UCSD-AML1 (cell line): ENCODE results near the gene ATP2A3.
A peak's percentile ranks its signal among the peaks of the same experiment; 100 is the strongest.

Experiments
- DNase-seq: peaks from one replicate; lab custom pipeline; 2025; ENCODE audit not compliant: unreplicated experiment; lab: John Stamatoyannopoulos, UW

The ATP2A3 gene

DNA sequence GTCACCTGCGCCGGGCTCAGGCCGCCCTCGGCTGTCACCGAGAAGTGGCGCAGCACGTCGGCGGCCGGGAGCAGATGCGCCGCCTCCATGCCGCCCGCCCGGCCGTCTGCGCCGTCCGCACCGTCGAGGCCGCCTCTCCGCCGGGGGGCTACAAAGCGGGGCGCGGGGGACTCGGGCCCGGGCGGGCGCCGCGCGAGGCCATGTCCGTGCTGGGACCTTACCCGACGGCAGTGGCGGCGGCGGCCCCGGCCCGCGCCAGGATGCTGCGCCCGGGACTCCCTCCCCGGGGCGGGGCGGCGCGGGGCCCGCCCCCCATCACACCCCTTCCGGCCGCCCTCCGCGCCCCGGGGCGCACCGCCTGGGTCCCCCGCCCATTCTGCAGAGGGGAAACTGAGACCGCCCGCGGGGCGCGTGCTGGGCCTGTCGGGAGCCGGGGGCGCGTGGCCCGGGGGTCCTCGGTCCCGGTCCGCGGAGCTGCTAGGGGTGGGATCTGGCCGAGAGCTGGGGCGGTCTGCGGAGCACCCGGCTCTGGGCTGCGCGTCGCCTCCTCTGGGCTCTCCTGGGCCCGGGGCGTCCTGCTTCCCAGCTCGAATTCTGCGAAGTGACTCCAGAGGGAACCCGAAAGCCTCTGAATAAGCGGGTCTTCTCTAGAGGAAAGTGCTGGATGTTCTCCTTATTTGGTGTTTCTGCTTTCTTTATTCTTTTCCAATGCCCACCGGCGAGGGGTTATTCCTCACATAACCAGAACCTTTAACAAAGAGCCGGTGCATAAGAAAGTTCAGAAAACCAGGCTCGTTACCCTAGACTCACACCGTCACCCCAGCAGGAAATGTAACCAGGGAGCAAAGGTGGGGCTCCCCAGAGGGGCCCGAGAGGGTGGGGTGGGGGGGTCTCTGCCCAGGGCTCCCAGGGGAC is at the start of gene ATP2A3:
TSS of gene ATP2A3 (minus strand) at position 235 of the 915 bp plus-strand sequence. CDS start at position 89, 146 bp downstream.
- peak; percentile 79 for DNase-seq

DNA sequence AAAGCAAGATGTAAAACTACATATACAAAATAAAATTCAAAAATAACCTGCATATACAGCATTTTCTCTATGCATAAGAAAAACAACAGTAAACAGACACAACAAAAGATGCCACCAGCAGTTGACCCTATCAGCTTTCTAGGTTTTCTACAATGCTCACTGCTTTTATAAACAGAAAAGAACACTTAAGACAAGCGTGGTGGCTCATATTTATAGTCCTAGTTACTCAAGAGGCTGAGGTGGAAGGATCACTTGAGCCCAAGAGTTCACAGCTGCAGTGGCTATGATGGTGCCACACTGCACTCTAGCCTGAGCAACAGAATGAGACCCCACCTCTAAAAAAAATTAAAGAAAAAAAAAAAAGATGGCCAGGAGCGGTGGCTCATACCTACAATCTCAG is 46.5 kb upstream of the ATP2A3 start:
- DNase-seq: no peak

DNA sequence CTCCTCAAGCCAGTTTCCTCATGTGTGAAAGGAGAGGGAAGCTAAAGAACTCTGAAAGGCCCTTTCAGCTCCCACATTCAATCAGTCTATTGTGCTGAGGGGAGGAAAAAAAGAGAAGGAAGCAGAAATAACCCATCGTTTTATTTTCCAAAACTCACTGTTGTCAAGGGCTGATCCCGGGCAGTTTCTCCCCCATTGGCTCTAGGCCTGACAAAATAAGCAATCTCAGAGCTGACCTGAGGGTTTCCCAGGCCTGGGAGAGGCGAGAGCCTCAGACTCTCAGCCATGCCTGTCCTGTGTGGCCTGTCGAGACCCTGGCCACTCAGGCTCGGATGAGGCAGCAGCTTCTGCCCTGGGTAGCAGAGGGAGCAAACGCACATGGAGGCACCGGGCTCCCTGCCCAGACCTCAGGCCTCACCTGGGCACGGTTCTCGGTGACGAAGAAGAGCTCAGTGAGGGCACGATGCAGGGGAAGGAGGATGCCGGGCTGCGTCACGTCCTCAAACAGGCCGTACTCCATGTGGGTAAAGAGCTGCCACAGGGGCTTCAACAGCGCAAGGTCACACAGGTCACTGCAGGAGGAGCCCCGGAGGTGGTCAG is 45.0 kb upstream of the ATP2A3 start:
- DNase-seq: no peak

DNA sequence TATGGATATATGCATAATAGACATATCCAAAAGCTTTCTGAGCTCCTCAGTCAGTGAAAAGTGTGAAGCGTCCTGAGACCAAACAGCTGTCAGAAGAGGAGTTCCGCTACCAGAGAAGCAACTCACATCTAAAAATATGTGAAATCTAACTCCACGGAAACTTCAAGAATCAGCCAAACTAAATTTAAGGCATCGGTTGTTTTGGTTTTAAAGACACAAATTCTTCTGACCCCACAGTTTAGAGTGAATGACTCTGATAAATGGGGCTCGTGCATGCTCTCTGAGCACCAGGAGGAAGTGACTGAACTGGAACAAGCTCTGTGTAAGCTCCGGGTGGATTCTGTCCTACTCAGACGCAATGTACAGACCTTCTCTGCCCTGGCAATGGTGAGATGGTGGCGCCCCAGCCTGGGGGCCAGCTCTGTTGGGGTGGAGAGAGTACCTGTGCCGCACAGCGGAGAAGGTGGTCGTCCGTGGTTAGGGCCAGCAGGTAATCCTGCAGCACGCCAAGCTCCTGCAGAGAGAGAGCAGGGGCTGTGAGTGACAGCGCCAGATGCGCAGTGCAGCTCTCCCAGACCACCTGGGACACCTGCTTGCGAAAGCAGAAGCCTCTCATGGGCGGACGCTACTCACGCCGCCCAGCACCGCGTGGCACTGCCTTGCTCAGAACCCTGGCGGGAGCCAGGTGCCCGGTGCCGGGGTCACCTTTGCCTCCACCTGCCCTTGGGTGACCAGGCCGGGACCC is 44.4 kb upstream of the ATP2A3 start:
- no peak for DNase-seq

DNA sequence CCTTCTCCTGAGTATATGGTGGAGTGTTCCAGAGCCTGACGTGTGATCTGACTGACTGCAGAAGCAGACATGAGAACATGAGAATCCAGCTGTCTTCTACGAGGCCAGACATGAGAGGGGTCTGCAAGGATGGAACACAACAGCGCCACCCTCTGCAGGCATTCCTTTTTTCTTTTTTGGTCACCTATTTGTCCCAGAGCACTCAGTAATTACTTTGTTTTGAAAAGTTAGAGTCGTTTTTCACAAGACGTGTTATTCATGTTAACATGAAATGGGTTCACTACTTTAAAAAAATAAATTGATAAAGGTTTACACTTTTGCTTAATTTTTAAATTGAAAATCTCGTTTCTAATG is 43.8 kb upstream of the ATP2A3 start:
- DNase-seq: no peak

DNA sequence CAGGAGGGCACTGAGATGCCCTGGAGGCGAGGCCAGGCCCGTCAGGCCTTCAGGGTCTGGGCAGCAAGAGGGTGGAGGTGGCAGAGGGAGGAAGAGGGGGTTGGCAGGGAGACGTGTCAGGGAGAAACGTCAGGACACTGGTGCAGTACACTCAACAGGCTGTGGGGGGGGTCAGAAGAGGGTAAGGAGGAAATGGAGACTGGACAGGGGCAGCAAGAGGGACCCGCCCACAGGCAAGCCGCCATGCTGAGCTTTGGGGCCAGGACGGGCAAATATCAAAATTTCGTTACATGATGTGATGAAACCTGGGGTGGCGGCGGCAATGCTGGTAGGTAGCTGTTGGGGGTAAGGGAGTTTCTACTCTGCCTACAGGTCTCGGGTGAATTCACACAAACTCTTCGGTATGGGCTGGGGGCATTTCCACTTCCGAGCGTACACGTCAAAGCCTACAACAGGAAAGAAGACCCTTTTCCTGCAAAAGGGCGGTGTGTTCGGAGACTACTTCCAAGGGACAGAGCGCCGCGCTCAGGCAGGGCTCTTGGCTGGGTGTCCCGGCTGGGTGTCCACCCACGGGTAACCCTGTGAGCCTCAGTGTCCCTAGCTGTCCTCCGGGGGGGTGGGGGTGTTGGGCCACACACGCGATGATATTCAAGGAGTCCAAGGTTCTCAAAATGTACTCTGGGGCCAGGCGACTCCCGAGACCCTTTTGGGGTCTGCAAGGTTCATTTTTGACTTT is 43.3 kb upstream of the ATP2A3 start:
- peak; percentile 67 for DNase-seq

DNA sequence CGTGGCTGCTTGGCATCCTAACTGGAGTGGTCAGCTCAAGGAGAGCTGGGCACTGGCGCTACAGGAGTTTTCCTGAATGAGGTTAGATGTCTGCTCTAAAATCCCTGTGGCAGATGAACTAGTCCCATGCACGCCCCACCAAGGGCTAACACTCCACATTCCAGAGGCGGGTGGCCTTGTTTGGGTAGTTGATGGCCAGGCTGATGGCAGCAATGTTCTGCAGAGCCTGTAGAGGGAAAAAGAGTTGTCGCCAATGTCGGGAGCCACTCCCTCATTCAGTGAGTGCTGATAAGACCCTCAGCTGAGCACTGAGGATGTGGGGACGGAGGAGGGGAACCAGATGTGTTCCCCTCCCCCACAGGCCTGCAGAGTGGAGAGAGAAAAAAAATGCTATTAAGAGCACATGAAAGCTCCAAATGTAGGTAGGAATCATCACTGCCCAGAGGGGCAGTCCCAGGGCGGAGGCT is 42.5 kb upstream of the ATP2A3 start:
- DNase-seq: peak; percentile 67

DNA sequence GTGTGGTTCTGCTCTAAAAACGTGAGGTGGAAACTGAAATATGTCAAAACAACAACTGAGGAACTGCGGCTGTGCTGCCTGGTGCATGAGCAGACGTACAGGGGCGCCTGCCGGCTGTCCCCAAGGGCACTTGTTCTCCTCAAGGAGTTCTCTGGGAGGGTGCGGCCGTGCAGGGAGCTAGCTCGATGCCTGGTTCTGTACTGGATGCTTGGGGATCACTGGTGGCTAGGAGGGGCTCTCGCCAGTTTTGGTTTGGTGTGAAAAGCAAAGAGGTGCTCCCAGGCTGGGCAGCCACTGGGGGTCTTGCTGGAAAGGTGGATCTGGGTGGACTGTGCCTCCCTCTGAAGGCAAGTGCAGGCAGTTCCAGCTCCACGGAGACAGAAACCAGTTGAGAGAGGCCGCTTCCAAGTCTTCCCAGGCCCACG is 41.9 kb upstream of the ATP2A3 start:
- no peak for DNase-seq

DNA sequence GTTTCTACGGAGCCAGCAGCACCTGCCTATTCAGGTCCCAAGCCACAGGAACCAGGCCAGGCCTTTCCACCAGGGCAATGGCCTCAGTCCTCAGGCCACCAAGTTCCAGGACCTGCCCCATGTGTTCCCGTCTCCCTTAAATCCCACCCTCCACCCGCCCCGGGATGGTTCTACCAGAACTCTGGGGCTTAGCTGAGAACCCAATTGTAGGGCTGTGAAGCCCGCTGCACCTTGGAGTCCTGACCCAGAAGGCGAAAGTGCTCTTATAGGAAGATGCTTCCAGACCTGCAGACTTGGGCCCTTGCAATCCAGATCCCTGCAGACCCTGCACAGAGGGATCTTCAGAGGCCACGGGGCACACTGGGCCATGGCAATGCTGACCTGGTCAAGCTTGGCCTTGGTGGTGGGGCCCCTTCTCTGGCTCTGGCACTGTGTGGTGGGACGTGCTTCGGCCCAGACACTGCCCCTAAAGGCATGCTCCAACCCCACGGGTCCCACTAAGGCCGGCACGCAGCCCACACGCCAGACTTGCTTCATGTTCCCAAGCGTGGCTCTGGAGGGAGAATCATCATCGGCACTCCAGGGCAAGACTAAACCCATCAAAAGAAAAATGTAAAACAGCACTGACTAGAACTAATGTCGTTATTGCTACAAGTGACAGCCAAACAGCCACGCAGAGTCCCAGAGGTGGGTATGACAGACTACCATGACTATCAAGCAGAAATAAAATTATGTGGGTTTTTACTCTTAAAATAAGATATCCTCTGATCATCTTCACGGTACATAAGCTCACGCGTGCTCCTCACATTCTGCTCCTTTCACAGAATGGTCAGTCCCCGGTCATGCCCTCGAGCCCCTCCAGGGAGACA is 41.3 kb upstream of the ATP2A3 start:
- DNase-seq: no peak

DNA sequence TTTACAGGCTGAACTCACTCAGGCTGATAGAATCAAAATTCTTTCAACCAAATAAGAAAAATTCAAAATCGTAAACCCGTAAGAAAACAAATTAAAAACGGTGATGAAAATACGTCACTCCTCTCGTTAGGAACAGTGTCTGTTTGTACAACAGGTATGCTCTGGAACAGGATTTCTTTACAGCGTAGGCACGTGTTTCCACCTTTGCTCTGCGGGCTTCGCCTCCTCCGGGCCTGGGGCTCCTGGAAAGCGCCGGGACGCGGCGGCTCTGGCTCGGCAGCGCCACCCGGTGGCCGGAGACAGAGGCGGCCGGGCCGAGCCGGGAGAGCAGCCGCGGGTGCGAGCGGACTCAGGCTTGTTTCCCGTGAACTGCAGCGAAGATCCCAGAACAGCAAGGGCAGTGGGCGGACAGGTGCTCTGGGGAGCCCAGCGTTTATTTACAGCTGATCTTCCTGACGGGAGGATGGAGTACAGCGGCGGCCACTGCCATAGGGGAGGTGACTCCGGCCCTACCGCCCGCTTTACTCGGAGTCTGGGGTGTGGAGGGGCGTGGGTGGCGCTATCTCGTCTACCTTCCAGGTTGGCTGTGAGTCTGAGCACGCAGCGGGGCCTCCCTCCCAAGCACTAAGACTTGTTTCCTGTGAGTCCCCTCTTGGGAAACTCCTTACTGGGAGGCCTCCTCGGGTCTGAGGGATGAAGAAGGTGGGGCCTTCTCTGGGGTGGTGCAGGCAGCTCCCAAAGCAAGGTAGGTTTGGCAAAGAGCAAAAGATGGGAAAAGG is 40.5 kb upstream of the ATP2A3 start:
- DNase-seq: peak; percentile 82

DNA sequence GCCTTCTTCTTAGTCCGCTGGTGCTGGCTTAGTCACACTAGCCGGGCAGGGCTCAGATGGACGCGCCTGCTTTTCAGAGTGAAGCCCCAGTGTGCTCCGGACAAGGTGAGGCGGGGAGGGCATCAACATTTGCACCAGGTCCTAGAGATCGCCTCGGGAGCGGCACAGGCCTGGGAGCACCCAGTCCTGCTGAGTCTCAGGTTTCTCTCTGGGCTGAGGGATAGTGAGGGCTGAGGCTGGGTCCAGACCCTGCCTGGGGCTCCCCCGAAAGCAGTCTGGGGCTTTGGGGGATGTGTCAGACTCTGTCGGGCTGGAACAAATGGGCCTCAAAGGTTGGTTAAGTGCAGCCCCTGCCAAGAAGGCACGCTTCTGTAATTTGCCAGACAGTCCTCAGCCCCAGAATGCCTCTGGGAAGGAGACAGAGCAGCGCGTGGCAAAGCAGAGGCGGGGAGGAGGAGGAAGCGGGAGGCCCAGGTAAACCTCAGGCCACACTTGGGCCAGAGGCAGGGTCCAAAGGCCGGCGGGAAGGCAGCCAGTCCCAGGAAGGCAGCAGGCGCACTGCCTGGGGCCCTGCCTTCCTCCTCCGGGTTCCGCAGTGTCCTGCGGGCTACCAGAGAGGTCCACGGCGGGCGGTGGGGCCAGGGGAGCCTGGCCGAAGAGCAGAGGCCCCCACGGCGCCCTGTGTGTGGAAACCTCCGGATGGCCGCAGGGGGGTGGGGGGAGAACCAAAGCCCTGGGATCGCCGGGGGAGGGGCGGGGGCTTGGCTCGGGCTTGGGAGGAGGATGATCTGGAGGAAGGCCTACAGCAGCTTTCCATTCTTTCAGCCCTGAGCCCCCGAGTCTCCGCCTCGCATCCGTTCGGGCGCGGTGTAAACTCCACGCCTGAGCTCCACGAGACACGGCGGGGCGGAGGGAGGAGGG is 39.5 kb upstream of the ATP2A3 start:
- peak; percentile 41 for DNase-seq

DNA sequence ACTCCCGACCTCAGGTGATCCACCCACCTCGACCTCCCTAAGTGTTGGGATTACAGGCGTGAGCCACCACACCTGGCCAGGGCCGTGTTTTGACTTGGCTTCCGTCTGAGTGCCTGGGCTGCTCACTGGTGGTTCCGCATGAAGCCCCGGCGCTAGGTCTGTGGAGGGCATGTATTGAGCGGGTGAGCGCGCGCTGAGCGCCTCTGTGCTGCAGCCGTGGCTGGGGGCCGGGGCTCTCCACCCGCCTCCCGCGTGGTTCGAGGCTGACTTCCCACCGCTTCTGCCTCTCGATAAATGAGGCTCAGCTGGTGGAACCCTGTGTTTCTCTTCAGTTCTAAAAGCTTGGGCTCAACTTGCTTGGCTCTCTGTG is 38.9 kb upstream of the ATP2A3 start:
- DNase-seq: no peak

DNA sequence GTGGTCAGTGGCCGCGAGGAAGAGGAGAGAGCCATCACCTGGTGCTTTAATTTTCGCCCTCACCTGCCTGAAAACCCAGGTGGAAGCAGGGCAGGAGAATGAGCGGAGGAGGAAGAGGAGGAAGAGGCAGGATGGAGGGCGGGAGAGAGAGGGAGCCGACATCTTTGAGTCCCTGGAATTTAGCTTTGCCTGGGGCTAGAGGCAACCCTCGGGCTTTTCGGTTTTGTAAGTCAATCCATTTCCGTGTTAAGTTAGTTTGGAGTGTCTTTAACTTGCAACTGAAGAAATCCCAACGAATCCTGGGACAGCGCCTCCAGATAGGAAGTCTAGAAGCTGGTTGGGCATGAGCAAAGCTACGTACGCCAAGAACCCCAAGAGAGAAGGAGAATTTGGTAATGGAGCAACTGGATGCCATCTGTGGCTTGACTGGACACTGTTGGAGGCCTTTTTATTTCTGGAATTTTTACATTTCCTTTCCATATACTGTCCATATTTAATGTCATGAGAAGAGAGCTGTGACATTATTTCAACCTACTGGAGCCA is 36.9 kb upstream of the ATP2A3 start:
- DNase-seq: no peak

DNA sequence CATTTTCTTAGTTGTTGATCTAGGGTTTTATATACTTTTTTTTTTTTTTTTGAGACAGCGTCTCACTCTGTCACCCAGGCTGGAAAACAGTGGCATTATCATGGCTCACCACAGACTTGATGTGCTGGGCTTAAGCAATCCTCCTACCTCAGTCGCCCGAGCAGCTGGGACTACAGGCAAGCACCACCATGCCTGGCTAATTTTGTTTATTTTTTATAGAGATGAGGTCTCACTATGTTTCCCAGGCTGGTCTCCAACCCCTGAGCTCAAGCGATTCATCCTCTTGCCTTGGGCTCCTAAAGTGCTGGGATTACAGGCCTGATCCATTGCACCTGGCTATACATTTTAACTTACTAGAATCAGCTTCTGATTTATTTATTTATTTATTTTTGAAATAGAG is 34.2 kb upstream of the ATP2A3 start:
- no peak for DNase-seq

DNA sequence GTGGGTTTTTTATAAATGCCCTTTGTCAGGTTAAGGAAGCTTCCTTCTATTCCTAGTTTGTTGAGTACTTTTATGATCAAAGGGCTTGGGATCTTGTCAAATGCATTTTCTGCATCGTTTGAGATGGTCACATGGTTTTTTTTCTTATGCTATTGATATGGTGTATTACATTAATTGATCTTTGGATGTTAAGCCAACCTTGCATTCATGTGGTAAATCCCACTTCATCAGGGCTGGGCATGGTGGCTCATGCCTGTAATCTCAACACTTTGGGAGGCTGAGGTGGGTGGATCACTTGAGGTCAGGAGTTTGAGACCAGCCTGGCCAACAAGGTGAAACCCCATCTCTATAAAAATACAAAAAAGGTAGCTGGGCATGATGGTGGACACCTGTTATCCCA is 30.8 kb upstream of the ATP2A3 start:
- DNase-seq: no peak

DNA sequence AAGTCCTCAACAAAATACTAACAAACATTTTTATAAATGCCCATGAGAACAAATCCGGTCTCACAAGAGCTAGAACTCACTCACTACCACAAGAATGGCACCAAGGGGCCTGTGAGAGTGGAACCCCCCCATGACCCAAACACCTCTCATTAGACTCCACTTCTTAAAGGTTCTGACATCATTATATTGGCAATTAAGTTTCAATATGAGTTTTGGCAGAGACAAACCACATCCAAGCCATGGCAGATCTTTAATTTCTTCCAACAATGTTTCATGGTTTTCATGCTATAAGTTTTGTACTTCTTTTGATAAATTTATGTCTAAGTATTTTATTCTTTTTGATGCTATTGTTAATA is 30.0 kb upstream of the ATP2A3 start:
- no peak for DNase-seq

DNA sequence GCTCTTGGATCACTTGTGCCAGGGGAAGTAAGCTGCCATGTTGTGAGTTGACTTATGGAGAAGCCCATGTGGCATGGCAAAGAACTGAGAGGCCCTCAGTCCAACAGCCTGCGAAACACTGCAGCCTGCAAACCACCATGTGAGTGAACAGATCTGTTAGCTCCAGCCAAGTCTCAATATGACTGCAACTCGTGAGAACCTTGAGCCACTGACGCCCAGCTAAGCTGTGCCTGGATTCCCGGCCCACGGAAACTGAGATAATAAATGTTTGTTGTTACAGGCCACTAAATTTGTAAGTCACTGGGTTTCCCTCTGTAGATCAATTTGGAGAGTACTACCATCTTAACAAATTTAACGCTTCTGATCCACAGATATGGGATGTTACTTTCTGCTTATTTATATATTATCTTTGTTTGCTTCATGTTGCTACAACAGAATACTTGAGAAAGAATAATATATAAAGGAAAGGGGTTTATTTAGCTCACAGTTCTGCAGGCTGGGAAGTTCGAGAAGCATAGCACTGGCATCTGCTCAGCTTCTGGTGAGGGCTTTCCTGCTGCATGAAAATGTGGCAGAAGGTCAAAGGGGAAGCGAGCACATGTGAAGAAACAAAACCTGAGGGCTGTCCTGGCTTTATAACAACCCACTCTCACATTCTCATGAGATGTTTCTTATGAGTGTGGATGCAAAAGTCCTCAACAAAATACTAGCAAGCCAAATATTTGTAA is 29.4 kb upstream of the ATP2A3 start:
- no peak for DNase-seq

DNA sequence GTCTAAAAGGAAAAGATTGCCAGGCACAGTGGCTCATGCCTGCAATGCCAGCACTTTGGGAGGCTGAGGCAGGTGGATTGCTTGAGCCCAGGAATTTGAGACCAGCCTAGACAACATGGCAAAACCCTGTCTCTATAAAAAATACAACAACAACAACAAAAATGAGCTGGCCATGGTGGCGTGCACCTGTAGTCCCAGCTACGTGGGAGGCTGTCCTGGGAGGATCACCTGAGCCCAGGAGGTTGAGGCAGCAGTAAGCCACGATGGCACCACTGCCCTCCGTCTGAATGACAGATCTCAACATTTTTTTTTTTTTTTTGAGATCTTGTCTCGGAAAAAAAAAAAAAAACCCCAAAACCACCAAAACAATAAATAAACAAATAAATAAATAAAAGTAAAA is 28.1 kb upstream of the ATP2A3 start:
- DNase-seq: no peak
